ENCODE measurements around the gene AIF1L. TPM values are rescaled to one million over a fixed set of nuclear protein-coding genes. Genes with fewer than 3 reads are reported as not detected.

Gene AIF1L
- total RNA-seq, 3 donors from 2014 or later: 12.5 to 33.8 (median 22.5) TPM

DNA sequence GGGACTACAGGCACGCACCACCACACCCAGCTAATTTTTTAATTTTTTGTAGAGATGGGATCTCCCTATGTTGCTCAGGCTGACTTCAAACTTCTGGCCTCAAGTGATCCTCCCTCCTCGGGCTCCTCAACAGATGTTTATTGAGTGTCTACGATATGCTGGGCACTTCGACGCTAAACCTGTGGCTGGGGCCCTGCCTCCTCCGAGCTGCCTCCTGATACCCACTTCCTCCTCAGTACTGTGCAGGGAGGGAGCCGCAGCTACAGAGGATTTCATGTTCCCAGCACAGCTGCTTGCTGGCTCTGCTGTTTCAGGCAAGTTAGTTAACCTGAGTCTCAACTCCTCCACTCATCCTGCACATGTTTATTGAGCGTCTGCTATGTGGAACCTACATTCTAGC is 9.6 kb downstream of the AIF1L start:
- H3K27ac ChIP-seq: no peak overlapping the region
- no peak for DNase-seq (ENCODE audit: low spot score in 2 of 2)
- TF ChIP-seq POLR2AphosphoS5 (IDR thresholded peaks at IDR 0.05) (no peak), POLR2A (IDR thresholded peaks at IDR 0.05) (no peak)
- TF ChIP-seq, protein P1, sequence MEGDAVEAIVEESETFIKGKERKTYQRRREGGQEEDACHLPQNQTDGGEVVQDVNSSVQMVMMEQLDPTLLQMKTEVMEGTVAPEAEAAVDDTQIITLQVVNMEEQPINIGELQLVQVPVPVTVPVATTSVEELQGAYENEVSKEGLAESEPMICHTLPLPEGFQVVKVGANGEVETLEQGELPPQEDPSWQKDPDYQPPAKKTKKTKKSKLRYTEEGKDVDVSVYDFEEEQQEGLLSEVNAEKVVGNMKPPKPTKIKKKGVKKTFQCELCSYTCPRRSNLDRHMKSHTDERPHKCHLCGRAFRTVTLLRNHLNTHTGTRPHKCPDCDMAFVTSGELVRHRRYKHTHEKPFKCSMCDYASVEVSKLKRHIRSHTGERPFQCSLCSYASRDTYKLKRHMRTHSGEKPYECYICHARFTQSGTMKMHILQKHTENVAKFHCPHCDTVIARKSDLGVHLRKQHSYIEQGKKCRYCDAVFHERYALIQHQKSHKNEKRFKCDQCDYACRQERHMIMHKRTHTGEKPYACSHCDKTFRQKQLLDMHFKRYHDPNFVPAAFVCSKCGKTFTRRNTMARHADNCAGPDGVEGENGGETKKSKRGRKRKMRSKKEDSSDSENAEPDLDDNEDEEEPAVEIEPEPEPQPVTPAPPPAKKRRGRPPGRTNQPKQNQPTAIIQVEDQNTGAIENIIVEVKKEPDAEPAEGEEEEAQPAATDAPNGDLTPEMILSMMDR (IDR thresholded peaks at IDR 0.05): no peak

DNA sequence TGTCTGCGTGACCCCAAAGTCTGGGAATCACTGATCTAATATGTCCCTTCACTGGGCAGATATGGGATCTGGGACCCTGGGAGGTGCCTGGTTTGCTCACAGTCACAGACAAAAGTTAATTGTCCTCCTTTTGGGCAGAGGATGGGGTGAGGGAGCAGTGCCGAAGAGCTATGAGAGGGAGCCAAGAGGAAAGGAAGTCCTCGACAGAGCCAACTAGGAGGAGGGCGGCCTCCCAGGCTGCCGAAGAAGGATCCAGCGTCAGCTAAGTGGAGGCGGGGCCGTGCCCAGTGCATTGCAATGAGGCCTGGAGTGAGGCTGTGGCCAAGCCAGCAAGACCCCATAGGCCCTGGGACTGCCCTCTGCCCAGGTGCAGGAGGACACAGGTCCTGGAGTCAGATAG is 11.4 kb downstream of the AIF1L start:
- H3K27ac ChIP-seq: peak overlapping the region; percentile 58
- TF ChIP-seq, protein P1 (IDR thresholded peaks at IDR 0.05): no peak
- TF ChIP-seq POLR2A (IDR thresholded peaks at IDR 0.05): no peak
- TF ChIP-seq POLR2AphosphoS5 (IDR thresholded peaks at IDR 0.05): no peak
- intact Hi-C loops (cut with DNase I; ENCODE audit: low total_unique reads): loop anchor here (10.0 kb wide), 1 partner anchor 63 kb away; no protein-coding TSS in a partner anchor

More for the DNA sequence above, 9.6 kb downstream of the AIF1L start:
- Histone ChIP-seq H3K4me1 (no peaks in the 10 kb centered on the region), H3K36me3 (no peaks in the 10 kb centered on the region), H3K9me3 (no peaks in the 10 kb centered on the region), H3K4me3 (no peak overlapping the region), H3K27me3 (no peaks in the 10 kb centered on the region)
- intact Hi-C loops (cut with DNase I; ENCODE audit: low total_unique reads): loop anchor here (10.0 kb wide), 1 partner anchor 61 kb away; no protein-coding TSS in a partner anchor

DNA sequence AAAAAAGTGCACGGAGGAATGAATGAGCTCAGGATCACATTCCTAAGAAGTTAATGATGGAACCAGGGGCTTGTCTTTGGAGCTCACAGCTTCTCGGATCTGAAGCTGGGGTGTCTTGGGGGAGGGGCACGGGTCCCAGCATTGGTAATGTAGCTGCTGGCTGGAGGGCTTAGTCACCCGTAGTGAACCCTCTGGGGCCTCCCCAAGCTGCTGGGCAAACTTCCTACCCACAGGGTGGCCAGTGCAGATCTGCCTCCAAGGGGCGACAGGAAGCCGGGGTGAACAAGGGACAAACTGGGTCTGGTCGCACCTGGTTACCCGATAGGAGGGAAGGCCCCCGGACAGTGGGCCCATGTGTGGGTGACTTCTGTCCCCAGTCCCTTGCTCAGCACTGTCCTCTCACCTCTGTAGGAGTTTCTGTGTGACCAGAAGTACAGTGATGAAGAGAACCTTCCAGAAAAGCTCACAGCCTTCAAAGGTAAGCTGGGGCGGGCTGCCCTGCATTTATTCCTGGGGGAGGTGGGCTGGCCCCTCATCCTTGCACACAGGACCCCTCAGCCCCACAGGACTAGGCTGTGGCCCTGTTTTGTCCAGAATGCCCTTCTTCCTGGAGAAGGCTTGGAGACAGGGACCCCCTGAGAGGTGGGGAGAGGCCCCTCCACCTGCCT is 15.0 kb downstream of the AIF1L start:
- peak overlapping the region; percentile 61 to 63 for H3K27ac ChIP-seq
- no peaks in the 10 kb centered on the region for H3K4me1 ChIP-seq
- H3K36me3 ChIP-seq: no peaks in the 10 kb centered on the region
- no peak for TF ChIP-seq POLR2A (IDR thresholded peaks at IDR 0.05)
- TF ChIP-seq, protein P1 (IDR thresholded peaks at IDR 0.05): no peak
- TF ChIP-seq POLR2AphosphoS5 (IDR thresholded peaks at IDR 0.05): no peak
- DNase-seq (ENCODE audit: low spot score in 2 of 2): no peak
- no peaks in the 10 kb centered on the region for H3K9me3 ChIP-seq
- intact Hi-C loops (cut with DNase I; ENCODE audit: low total_unique reads): no loop called here
- H3K27me3 ChIP-seq: no peaks in the 10 kb centered on the region
- H3K4me3 ChIP-seq: no peak overlapping the region

More for the DNA sequence above, 11.4 kb downstream of the AIF1L start:
- no peak for DNase-seq (ENCODE audit: low spot score in 2 of 2)
- Histone ChIP-seq H3K4me1 (no peaks in the 10 kb centered on the region), H3K36me3 (no peaks in the 10 kb centered on the region), H3K27me3 (no peaks in the 10 kb centered on the region), H3K9me3 (no peaks in the 10 kb centered on the region), H3K4me3 (no peak overlapping the region)

DNA sequence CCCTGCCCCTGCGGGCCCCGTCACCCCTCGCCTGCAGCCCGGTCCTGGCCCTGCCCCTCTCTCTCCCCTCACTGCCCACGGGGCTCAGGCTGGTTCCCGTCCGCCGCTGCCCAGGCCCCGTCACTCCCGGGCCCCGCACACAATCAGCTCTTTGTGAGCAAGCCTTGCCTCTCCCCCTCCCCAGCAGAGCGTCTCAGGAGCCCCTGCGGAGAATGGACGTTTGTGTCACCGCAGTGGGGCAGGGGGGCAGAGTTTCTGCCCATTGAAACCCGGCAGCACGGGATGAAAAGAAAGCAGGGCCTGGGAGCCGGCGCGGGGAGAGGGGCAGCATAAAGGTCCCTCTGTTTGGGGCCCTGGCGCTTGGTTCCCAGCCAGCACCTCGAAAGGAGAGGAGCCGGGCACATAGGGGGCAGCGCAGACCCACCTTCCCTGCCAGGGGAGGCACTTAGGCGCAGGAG is 15.6 kb downstream of the AIF1L start:
- no peak for DNase-seq (ENCODE audit: low spot score in 2 of 2)
- Histone ChIP-seq H3K27me3 (no peaks in the 10 kb centered on the region), H3K4me1 (no peaks in the 10 kb centered on the region), H3K36me3 (no peaks in the 10 kb centered on the region), H3K27ac (peak overlapping the region; percentile 61 to 63), H3K9me3 (no peaks in the 10 kb centered on the region), H3K4me3 (peak overlapping the region in 2 of 3 donors; percentile 5 to 40)
- intact Hi-C loops (cut with DNase I; ENCODE audit: low total_unique reads): no loop called here
- TF ChIP-seq, protein P1 (IDR thresholded peaks at IDR 0.05): no peak
- no peak for TF ChIP-seq POLR2A (IDR thresholded peaks at IDR 0.05)
- no peak for TF ChIP-seq POLR2AphosphoS5 (IDR thresholded peaks at IDR 0.05)

DNA sequence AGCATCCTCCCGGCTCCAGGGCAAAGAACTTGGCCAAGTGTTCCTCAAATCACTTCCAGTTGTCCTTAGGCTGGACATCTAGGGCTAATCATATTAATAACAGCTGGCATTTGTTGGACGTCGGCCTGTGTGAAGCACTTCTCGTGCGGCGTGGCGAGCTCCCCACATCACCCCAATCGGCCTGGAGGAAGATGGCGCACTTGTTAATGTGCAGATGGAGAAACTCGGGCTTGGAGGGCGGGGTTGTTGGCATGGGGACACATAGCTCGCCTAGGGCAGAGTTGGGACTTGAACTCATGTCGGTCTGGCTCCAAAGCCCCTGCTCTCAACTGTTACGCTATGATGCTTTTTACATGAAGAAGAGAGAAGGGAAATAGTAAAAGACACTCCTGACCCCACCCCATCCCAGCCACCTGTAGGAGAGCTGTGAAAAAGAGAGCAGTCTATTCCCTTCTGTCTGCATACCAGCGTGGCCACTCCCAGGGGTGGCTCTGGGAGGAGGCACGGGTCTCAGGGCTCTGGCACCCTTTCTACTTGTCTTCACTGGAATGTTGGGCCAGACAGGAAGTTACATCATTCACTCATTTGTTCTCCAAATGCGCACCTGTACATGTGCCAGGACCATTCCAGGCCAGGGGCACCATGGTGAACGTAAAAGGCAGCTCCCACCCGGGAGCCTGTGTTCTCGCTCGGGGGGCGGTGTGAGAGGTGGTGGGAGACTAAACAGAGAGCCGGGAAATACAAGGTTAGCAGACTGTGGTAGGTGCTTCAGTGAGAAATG is 16.2 kb downstream of the AIF1L start:
- H3K27ac ChIP-seq: peak overlapping the region; percentile 62 to 63
- no peaks in the 10 kb centered on the region for H3K4me1 ChIP-seq

More for the DNA sequence above, 16.2 kb downstream of the AIF1L start:
- H3K27me3 ChIP-seq: no peaks in the 10 kb centered on the region
- no peaks in the 10 kb centered on the region for H3K36me3 ChIP-seq
- intact Hi-C loops (cut with DNase I; ENCODE audit: low total_unique reads): no loop called here
- TF ChIP-seq, protein P1 (IDR thresholded peaks at IDR 0.05): no peak
- no peak for TF ChIP-seq POLR2AphosphoS5 (IDR thresholded peaks at IDR 0.05)
- no peak for TF ChIP-seq POLR2A (IDR thresholded peaks at IDR 0.05)
- H3K9me3 ChIP-seq: no peaks in the 10 kb centered on the region
- peak overlapping the region in 1 of 3 donors; percentile 40 for H3K4me3 ChIP-seq
- DNase-seq (ENCODE audit: low spot score in 2 of 2): peak in 1 of 2 donors; percentile 53

All from breast epithelium (tissue), 4 donors.